GM18517 (cell line): ENCODE data around the gene SMARCC1.
A peak's percentile ranks its signal among the peaks of the same experiment; 100 is the strongest.
"Not testable (repeated sequence)": the region's sequence is repeated elsewhere in the genome, so short reads cannot be mapped to it uniquely, and the experiment has no call there.

Source experiments
- ATAC-seq: cut with Tn5 transposase; IDR thresholded peaks from one replicate; pipeline ENCODE4 v1.9.1; 2021; ENCODE audit warnings: mild to moderate bottlenecking, moderate library complexity; ENCODE audit not compliant: unreplicated experiment

Gene SMARCC1

DNA sequence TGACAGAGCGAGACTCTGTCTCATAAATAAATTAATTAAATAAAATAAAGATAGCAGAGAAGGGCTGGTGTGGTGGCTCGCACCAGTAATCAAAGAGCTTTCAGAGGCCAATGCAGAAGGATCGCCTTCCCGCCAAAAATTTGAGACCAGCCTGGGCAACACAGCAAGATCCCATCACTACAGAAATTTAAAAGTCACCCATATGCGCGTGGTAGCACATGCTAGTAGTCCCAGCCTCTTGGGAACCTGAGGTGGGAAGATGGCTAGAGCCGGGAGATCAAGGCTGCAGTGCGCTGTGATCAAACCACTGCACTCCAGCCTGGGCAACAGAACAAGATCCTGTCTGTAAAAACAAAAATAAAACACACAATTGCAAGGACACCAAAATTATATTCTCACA, 9.6 kb downstream of the SMARCC1 start:
- no peak for ATAC-seq

DNA sequence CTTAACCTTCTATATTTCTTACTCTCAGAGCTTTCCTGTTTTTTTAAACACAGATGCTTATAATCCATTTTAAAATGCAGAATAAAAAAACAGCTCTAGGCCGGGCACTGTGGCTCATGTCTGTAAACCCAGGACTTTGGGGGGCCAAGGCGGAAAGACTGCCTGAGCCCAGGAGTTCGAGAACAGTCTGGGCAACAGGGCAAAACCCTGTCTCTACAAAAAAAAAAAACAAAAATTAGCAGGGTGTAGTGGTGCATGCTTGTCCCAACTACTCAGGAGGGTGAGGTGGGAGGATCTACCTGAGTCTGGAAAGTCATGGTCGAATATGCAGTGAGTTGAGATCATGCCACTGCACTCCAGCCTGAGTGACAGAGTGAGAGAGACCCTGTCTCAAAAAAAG, 15.5 kb downstream of the SMARCC1 start:
- no peak for ATAC-seq

DNA sequence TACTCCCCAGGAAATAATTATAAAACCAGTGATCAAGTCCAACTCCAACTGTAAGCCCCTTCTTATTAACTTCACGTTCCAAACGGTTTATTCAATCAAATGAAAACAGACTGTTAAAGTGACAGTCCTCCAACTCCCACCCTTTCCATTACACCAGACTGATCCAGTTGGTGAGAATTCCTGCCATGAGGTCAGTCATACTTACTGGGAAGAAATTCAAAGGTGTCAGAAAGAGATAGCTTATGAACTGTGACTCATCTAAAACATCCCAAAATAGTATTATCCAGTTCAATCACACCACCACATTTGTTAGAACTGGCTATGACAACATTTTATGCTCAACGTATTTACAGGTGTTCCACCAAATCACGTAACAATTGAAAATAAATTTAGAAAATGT, 19.5 kb downstream of the SMARCC1 start:
- no peak for ATAC-seq

DNA sequence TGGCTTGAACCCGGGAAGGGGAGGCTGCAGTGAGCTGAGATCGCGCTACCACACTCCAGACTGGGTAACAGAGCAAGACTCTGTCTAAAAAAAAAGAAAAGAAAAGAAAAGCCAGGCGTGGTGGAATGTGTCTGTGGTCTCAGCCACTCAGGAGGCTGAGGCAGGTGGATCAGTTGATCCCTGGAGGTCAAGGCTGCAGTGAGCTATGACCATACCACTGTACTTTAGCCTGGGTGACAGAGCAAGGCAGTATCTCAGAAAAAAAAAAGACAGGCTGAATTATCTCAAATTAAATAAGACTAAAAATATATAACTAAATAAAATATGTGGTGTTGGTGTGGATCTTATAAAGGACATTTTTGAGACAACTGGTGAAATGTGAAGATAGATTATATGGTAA, 20.6 kb downstream of the SMARCC1 start:
- ATAC-seq: no peak

DNA sequence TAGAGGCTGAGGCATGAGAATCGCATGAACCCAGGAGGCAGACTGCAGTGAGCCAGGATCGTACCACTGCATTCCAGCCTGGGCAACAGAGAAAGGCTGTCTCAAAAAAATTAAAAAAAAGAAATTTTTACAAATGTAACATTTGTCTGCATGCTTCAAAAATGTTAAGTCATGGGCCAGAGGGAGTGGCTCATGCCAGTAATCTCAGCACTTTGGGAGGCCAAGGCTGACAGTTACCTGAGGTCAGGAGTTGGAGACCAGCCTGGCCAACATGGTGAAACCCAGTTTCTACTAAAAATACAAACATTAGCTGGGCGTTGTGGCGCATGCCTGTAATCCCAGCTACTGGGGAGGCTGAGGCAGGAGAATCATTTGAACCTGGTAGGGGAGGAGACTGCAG, 21.5 kb downstream of the SMARCC1 start:
- ATAC-seq: not testable (repeated sequence)

DNA sequence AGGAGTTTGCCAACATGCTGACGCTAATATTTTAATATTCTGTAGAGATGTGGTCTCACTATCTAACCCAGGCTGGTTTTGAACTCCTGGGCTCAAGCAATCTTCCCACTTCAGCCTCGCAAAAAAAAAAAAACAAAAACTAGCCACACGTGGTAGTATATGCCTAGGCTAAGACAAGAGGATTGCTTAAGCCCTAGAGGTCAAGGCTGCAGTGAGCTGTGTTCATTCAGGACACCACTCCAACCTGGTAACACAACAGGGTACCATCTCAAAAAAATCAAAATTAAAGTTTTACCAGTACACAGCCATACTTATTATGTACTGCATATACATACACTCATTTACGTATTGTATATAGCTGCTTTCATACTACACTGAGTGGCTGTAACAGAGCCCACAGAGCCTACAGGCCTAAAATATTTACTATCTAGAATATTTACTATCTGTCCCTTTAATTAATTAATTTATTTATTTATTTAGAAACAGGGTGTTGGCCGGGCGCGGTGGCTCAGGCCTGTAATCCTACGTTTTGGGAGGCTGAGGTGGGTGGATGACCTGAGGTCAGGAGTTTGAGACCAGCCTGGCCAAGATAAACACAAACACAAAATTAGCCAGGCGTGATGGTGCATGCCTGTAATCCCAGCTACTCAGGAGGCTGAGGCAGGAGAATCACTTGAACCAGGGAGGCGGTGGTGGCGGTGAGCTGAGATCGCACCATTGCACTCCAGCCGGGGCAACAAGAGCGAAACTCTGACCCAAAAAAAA, 23.2 kb downstream of the SMARCC1 start:
- ATAC-seq: no peak

DNA sequence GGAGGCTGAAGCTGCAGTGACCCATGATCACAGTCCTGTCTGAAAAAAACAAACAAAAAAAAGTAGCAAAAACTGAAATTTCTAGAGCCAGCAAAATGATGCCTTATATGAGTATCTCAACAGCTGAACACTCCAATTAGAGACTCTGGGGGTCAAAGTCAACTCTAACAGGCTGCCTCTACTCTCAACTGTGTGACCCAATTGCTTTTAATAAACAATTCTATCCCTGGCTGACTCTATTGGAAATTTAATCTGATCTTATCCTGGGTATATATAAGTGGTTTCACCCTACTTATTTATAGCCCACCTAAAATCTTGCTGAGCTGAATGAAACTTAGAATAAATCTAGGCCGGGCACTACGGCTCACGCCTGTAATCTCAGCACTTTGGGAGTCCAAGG, 29.0 kb downstream of the SMARCC1 start:
- no peak for ATAC-seq

DNA sequence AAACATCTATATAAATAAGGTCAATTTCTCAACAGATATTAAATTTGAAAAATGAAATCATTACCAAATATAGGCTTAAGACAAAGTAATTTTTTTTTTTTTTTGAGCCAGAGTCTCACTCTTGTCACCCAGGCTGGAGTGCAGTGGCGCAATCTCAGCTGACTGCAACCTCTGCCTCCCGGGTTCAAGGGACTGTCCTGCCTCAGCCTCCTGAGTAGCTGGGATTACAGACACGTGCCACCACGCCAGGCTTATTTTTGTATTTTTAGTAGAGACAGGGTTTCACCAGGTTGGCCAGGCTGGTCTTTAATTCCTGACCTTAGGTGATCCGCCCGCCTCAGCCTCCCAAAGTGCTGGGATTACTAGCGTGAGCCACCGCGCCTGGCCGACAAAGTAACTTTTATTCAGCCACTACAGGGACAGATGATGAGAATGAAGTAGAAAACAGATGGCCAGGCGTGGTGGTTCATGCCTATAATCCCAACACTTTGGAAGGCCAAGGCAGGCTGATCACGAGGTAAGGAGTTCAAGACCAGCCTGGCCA, 30.8 kb downstream of the SMARCC1 start:
- not testable (repeated sequence) for ATAC-seq

DNA sequence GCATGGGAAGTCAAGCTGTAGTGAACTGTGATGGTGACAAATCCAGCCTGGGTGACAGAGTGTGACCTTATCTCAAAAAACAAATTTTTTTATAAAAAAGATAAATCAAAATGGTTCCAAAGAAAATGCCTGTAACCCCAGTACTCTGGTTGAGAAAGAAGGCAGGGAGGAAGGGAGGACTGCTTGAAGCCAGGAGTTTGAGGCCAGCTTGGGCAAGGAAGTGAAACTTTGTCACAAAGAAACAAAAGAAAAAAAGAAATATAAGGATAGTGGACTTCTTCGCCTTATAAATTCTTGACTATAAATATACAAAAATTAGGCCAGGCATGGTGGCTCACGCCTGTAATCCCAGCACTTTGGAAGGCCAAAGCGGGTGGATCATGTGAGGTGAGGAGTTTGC, 34.1 kb downstream of the SMARCC1 start:
- no peak for ATAC-seq

DNA sequence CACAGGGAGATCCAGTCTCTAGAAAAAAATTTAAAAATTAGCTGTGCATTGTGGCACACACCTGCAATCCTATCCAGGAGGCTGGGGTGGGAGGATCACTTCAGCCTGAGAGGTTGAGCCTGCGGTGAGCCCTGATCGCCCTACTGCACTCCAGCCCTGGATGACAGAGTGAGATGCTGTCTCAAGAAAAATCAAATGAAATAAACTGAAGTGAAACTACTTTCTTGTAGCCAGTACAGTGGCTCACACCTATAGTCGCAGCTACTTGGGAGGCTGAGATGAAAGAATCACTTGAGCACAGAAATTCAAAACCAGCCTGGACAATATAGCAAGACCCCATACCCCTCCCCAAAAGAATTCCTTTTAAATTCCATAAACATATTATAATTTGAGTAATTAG, 35.4 kb downstream of the SMARCC1 start:
- no peak for ATAC-seq

DNA sequence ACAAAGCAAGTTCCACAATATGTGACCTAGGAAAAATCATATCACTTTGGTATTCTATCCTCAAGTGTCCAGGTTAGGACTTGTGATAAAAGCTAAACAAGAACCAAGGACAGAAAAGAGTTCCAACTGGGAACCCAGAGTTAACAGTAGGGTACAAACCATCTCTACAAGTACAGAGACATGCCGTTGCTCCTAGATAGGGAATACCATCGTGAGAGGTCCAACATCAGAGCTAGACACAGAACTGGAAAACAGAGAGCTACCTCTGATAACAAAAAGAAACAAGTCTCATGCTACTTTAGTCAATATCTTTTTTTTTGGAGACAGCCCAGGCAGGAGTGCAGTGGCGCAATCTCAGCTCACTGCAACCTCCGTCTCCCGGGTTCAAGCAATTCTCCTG, 37.8 kb downstream of the SMARCC1 start:
- no peak for ATAC-seq

DNA sequence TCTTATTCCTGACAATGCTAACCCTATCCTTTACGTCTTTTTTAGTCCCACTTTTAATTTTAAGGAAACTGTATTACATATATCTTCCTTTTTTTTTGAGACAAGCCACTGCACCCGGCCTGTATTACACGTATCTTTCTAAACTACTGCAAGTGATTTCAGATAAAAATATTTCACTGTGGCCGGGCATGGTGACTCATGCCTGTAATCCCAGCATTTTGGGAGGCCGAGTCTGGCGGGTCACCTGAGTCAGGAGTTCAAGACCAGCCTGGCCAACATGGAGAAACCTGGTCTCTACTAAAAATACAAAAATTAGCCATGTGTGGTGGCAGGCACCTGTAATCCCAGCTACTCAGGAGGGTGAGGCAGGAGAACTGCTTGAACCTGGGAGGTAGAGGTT, 38.3 kb downstream of the SMARCC1 start:
- not testable (repeated sequence) for ATAC-seq

DNA sequence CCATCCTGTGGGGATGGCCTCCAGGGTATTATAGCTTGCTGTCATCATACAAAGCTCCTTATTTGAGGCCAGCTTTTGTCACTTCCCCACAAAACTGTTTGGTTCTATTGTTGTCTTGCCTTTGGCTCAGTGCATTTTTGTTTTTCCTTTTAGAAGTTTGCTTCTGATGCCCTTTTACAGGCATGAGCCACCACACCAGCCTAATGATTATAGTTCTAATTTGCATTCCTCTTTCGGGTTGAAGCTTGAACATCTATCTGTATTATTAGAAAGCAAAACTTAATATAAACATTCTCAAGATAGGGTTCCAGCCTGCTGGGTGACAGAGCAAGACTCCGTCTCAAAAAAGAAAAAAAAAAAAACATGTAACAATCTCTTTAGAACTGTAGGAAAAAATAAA, 39.8 kb downstream of the SMARCC1 start:
- ATAC-seq: peak; percentile 63

DNA sequence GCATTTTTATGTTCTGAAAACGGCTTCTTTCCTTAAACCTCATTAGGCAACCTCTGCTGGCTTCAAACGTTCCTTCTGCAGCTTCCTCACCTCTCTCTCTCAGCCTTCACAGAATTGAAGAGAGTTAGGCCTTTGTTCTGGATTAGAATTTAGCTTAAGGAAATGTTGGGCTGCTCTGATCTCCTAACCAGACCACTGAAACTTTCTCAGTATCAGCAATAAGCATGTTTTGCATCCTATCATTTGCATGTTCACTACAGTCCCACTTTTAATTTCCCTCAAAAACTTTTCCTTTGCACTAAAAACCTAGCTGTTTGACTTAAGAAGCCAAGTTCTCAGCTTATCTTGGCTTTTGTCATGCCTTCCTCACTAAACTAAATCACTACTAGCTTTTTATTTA, 49.5 kb downstream of the SMARCC1 start:
- no peak for ATAC-seq

DNA sequence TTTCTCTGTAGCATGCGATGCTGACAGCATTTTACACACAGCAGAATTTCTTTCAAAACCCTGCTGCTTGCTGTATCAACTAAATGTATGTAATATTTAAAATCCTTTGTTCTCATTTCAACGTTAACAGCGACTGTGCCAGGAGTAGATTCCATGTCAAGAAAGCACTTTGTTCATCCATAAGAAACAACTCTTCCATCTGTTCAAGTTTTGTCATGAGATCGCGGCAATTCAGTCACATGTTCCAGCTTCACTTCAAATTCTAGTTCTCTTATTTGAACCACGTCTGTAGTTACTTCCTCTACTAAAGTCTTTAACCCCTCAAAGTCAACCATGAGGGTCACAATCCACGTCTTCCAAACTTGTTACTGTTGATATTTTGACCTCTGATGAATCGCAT, 50.6 kb downstream of the SMARCC1 start:
- ATAC-seq: no peak

DNA sequence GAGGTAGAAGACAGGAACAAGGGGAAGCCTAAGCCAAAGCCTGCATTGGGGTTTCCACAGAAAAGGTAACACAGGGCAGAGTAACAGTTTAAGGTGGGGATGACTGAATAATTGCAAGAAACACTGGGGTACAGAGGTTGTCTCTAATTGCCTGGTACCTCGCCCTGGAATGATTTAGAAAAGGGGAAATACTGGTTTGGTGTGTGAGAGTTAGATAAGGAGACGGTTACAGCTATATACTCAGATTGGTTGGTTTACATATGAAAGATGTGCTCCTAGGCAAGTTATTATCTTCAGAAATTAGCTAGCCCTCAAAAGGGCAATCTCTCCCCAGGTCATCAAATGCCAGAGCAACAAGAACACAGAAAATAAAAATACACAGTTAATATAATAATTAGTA, 58.8 kb downstream of the SMARCC1 start:
- no peak for ATAC-seq

DNA sequence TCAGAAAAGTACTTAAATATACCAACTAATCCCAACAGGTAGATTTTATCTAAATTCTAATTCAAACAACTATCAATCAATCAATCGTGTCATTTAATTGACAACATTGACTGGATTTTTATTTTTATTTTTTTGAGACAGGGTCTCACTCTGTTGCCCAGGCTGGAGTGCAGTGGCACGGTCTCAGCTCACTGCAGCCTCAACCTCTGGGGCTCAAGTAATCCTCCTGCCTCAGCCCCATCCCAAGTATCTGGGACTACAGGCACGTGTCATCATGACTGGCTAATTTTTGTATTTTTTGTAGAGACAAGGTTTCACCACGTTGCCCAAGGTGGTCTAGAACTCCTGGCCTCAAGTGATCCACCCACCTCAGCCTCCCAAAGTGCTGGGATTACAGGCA, 64.2 kb downstream of the SMARCC1 start:
- not testable (repeated sequence) for ATAC-seq

DNA sequence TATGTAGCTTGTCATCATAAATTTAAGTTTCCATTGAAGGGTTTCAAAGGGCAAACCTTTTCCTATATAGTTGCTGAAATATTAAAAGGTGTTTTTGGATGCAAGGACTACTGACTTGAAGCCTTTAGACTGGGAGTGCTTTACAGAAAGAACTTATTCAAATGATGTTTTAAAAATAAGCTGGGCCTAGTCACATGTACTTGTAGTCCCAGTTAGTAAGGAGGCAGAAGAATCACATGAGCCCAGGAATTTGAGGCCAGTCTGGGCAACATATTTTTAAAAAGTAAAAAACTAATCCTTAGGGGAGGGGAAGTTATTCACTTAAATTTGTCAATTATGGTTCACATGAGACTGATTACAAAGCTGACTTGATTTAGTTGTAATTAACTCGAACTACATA, 65.0 kb downstream of the SMARCC1 start:
- no peak for ATAC-seq

DNA sequence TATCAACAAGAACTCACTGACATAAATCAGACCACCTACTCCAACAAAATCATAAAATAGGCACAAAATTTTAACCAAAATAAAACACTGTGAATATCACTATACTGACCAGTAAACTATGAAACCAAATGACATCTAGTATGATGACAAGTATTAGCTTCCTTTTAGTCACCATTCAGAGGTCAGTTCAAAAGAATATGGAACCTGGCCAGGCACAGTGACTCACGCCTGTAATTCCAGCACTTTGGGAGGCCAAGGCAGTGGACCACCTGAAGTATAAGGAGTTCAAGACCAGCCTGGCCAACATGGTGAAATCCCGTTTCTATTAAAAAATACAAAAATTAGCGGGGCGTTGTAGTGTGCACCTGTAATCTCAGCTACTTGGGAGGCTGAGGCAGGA, 65.8 kb downstream of the SMARCC1 start:
- no peak for ATAC-seq

DNA sequence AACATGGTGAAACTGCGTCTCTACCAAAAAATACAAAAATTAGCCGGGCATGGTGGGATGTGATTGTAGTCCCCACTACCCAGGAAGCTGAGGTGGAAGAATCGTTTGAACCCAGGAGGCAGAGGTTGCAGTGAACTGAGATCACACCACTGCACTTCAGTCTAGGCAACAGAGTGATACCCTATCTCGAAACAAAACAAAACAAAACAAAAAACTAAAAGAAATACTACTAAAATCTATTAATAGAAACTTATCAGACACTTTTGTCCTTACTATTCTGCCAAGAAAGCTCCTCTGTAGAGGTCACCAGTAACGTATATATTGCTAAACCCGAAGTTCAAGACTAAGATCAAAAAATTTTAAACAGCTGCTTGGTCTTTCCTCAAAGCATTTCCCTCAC, 67.1 kb downstream of the SMARCC1 start:
- no peak for ATAC-seq

DNA sequence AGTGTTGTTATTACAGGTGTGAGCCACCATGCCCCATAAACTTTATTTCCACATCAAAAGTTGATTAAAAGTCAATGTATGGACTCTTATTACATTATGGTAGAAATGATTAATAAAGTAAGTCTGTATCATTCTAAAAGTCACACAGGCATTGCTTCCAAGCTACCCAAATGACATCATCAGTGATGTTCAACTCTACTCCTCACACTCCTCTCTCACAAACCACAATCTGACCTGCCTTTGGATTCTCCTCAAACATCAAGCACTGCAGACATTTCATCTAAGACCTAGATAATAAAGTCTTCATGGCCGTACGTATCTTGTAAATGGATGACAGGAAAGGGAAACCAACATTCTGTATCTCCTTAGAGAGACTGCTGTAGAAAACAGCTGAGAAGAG, 68.0 kb downstream of the SMARCC1 start:
- no peak for ATAC-seq

DNA sequence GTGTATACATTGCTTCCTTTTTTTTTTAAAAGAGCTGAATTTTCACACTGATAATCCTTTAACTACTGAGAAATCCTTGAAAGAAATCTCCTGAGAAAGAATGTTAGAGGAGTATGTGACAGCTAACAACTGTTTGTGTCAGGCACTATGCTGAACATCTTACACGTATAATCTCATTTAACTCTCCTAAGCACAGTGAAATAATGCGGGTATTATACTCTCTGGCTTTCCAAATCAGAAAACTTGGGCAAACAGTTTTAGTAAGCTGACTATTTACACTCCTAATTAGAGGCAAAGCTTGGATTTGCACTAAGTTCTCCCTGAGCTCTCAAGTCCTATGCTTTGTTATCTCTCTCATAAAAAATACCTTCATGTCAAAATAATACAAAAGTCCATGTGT, 69.3 kb downstream of the SMARCC1 start:
- ATAC-seq: no peak

DNA sequence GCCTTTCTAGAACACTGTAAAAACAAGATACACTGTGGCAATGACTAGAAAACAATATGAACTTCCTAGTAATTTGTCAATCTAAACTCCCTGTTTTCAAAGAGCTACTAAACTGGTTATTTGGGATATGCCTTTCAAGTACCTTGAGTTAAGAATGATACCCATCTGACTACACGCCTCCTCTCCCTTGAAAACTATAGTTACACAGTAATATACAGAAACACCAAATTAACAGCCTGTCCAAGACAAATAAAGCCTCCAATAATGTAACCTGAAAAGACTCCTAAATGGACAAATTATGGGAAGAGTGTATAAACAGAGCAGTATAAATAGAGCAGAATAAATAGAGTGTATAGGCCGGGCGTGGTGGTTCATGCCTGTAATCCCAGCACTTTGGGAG, 70.1 kb downstream of the SMARCC1 start:
- ATAC-seq: no peak
